Subcutaneous abdominal adipose tissue (tissue), 5 donors: ENCODE data around the gene NDOR1.

ENCODE experiments used
- H3K27ac ChIP-seq: one replicate; pipeline ENCODE4 v1.7.0; 2013; ENCODE audit warnings: low read depth, mild to moderate bottlenecking, inconsistent platforms, low read length, moderate library complexity
- H3K27me3 ChIP-seq, 5 donors: one replicate each; pipeline ENCODE4 v1.7.0; 2013; ENCODE audit warnings: low read length in 5 of 5, inconsistent platforms in 1 of 5; ENCODE audit not compliant: control insufficient read depth in 5 of 5, insufficient read depth in 4 of 5
- H3K36me3 ChIP-seq, 5 donors: one replicate each; pipeline ENCODE4 v1.7.0; 2013; ENCODE audit warnings: low read length in 5 of 5; ENCODE audit not compliant: control insufficient read depth in 5 of 5, insufficient read depth in 5 of 5
- H3K4me1 ChIP-seq, 5 donors: one replicate each; pipeline ENCODE4 v1.7.0; 2013; ENCODE audit warnings: low read length in 5 of 5, mild to moderate bottlenecking in 3 of 5, moderate library complexity in 1 of 5; ENCODE audit not compliant: control insufficient read depth in 5 of 5, insufficient read depth in 5 of 5
- H3K4me3 ChIP-seq, 5 donors: one replicate each; pipeline ENCODE4 v1.7.0; 2013; ENCODE audit warnings: low read length in 5 of 5, low read depth in 1 of 5
- H3K9ac ChIP-seq, 5 donors: one replicate each; pipeline ENCODE4 v1.7.0; 2013; ENCODE audit warnings: low read length in 5 of 5, mild to moderate bottlenecking in 4 of 5, moderate library complexity in 3 of 5
- H3K9me3 ChIP-seq, 5 donors: one replicate each; pipeline ENCODE4 v1.7.0; 2013; ENCODE audit warnings: low read length in 5 of 5; ENCODE audit not compliant: control insufficient read depth in 5 of 5
- donor health status: healthy.
- donor health status: healthy.
- donor health status: healthy.
- donor health status: healthy.
- donor health status: healthy.

NDOR1 gene

DNA sequence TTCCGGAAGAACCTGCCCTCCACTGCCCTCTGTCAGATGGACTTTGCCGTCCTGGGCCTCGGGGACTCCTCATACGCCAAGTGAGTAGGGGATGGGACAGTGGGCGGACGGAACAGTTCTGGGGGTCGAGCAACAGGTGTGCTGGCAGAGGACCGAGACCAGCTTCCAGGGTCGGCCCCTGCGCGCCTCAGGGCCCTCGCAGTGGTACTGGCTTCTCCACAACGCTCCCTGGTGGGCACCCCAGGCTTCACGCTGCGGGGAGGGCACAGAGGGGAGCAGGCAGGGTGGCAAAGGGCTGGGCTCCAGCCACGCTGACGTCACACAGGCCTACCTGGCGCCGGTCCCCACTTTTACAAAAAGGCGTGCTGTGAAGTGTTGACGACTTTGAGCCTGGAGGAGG is 7.0 kb downstream of the NDOR1 start:
- no peak overlapping the region for H3K4me3 ChIP-seq
- no peak overlapping the region for H3K27ac ChIP-seq
- no peaks in the 10 kb centered on the region for H3K9me3 ChIP-seq
- peaks cover 0 to 22% (median 12%) of the 10 kb centered on the region in 5 donors for H3K36me3 ChIP-seq
- H3K4me1 ChIP-seq: peaks cover 0 to 10% (median 8%) of the 10 kb centered on the region in 5 donors
- H3K27me3 ChIP-seq: no peaks in the 10 kb centered on the region
- H3K9ac ChIP-seq: no peak overlapping the region

GRCh38 chr9:137213160-137214060 is 7.9 kb downstream of the NDOR1 start:
- Histone ChIP-seq H3K36me3 (peaks cover 0 to 22% (median 12%) of the 10 kb centered on the region in 5 donors), H3K9ac (no peak overlapping the region), H3K27me3 (no peaks in the 10 kb centered on the region), H3K4me1 (peaks cover 0 to 19% (median 17%) of the 10 kb centered on the region in 5 donors), H3K4me3 (no peak overlapping the region), H3K27ac (no peak overlapping the region), H3K9me3 (no peaks in the 10 kb centered on the region)

DNA sequence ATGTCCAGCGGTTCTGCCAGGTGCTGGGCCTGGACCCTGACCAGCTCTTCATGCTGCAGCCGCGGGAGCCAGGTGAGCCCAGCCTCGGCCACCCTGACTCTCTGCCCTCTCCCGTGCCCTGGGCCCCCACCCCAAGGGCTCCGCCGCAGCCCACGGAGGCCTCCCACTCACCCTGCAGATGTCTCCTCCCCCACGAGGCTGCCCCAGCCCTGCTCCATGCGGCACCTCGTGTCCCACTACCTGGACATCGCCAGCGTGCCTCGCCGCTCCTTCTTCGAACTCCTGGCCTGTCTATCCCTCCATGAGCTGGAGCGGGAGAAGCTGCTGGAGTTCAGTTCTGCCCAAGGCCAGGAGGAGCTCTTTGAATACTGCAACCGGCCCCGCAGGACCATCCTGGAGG is 9.1 kb downstream of the NDOR1 start:
- Histone ChIP-seq H3K4me1 (peaks cover 0 to 24% (median 18%) of the 10 kb centered on the region in 5 donors), H3K27ac (no peak overlapping the region), H3K9me3 (no peaks in the 10 kb centered on the region), H3K36me3 (peaks cover 0 to 16% (median 12%) of the 10 kb centered on the region in 5 donors), H3K27me3 (no peaks in the 10 kb centered on the region), H3K4me3 (no peak overlapping the region), H3K9ac (no peak overlapping the region)

DNA sequence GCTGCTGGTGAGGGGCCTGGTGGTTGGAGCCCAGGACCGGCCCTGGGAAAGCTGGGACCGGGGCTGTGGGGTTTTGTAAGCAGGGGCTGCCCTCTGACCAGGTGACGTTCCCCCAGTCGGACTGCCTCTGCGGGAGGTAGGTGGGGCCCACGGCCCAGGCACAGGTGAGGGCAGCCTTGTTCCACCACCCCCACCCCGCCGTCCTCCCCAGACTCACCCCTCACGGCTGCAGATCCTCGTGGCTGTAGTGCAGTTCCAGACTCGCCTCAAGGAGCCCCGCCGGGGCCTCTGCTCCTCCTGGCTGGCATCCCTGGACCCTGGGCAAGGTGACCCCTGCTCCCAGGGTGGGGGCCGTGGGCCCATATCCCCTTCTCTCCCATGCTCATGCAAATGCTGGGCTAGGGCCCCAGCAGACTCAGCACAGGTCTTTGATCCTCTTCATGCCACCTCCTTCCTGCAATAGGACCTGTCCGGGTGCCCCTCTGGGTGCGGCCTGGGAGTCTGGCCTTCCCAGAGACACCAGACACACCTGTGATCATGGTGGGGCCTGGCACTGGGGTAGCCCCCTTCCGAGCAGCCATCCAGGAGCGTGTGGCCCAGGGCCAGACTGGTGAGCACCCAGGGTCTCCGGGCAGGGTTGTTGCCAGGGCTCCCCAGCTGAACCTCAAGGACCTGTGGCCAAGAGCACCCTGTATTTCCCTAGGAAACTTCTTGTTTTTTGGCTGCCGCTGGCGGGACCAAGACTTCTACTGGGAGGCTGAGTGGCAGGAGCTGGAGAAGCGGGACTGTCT is 9.9 kb downstream of the NDOR1 start:
- no peaks in the 10 kb centered on the region for H3K27me3 ChIP-seq

DNA sequence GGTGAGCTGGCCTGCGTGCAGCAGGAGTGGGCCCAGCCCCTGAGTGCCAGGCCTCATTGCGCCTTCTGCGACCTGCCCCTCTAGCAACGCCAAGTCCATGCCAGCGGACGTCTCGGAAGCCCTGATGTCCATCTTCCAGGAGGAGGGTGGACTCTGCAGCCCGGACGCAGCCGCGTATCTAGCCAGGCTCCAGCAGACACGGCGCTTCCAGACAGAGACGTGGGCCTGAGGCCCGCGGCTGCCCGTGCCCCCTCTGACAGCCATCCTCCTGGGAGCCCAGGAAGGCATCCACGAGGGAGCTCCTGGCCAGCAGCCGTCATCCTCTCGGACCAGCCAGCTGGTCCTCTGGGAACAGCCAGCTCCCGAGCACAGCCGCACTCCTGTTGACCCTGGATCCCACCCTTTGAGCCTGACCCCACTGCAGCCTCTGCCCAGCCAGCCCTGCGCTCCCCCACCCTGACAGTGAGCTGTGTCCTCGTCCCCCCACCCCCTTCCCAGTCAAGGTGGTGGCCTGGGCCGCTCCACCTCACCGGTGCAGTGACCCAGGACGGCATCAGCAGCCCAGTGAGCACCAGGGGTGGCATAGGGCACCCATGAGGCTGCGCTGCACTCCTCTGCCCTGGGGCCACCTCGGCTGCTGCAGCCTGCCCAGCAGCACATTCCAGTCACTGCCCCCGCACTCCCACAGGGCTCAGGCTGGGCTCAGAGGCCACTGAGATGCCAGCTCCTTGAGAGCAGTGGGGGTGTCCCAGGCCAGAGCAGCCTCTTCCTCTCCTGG is 10.9 kb downstream of the NDOR1 start:
- Histone ChIP-seq H3K27me3 (no peaks in the 10 kb centered on the region), H3K4me3 (no peak overlapping the region), H3K27ac (no peak overlapping the region), H3K9ac (no peak overlapping the region), H3K9me3 (no peaks in the 10 kb centered on the region), H3K4me1 (peaks cover 0 to 24% (median 19%) of the 10 kb centered on the region in 5 donors), H3K36me3 (peaks cover 0 to 15% (median 12%) of the 10 kb centered on the region in 5 donors)

More for the DNA sequence above, 9.9 kb downstream of the NDOR1 start:
- Histone ChIP-seq H3K9me3 (no peaks in the 10 kb centered on the region), H3K4me3 (no peak overlapping the region), H3K9ac (no peak overlapping the region), H3K27ac (no peak overlapping the region), H3K4me1 (peaks cover 0 to 24% (median 18%) of the 10 kb centered on the region in 5 donors), H3K36me3 (peaks cover 0 to 15% (median 12%) of the 10 kb centered on the region in 5 donors)

- Histone ChIP-seq H3K9me3 (no peaks in the 10 kb centered on the region), H3K27me3 (no peaks in the 10 kb centered on the region), H3K9ac (peak overlapping the region in 3 of 5 donors; percentile 17 to 77 (median 57)), H3K36me3 (peaks cover 0 to 15% (median 12%) of the 10 kb centered on the region in 5 donors), H3K27ac (no peak overlapping the region), H3K4me3 (peak overlapping the region; percentile 17 to 63 (median 44)), H3K4me1 (peaks cover 0 to 29% (median 23%) of the 10 kb centered on the region in 5 donors)
Measured at GRCh38 chr9:137217276-137218211, 12.0 kb downstream of the NDOR1 start.

- H3K27me3 ChIP-seq: no peaks in the 10 kb centered on the region
- H3K4me3 ChIP-seq: no peak overlapping the region
- no peak overlapping the region for H3K27ac ChIP-seq
- H3K36me3 ChIP-seq: peaks cover 0 to 15% (median 12%) of the 10 kb centered on the region in 5 donors
- H3K9me3 ChIP-seq: no peaks in the 10 kb centered on the region
- peak overlapping the region in 1 of 5 donors; percentile 77 for H3K9ac ChIP-seq
- peaks cover 0 to 36% (median 29%) of the 10 kb centered on the region in 5 donors for H3K4me1 ChIP-seq
Measured at GRCh38 chr9:137218212-137218753, 12.8 kb downstream of the NDOR1 start.

- H3K4me3 ChIP-seq: no peak overlapping the region
- peaks cover 0 to 15% (median 12%) of the 10 kb centered on the region in 5 donors for H3K36me3 ChIP-seq
- H3K4me1 ChIP-seq: peaks cover 0 to 38% (median 32%) of the 10 kb centered on the region in 5 donors
- no peaks in the 10 kb centered on the region for H3K9me3 ChIP-seq
- H3K9ac ChIP-seq: no peak overlapping the region
- H3K27ac ChIP-seq: no peak overlapping the region
- no peaks in the 10 kb centered on the region for H3K27me3 ChIP-seq
Measured at GRCh38 chr9:137218754-137219271, 13.3 kb downstream of the NDOR1 start.
